ENCODE measurements around the gene EGF.

The EGF gene

GRCh38 chr4:109959195-109959594 lies 46.5 kb downstream of the EGF start:
- no peak for DNase-seq (ENCODE audit: low read depth)

- no peak for DNase-seq (ENCODE audit: low read depth)
These were observed 49.7 kb downstream of the EGF start for GRCh38 chr4:109962401-109962800.

- DNase-seq (ENCODE audit: low read depth), result no peak
These were observed 54.3 kb downstream of the EGF start for GRCh38 chr4:109966891-109967481.

GRCh38 chr4:109967798-109968520 lies 55.3 kb downstream of the EGF start:
- DNase-seq (ENCODE audit: low read depth), result no peak

GRCh38 chr4:109969087-109969486 lies 56.4 kb downstream of the EGF start:
- DNase-seq (ENCODE audit: low read depth), result no peak

- DNase-seq (ENCODE audit: low read depth), result no peak
These were observed 57.2 kb downstream of the EGF start for GRCh38 chr4:109969919-109970318.

- no peak for DNase-seq (ENCODE audit: low read depth)
These were observed 60.3 kb downstream of the EGF start for GRCh38 chr4:109972786-109973528.

GRCh38 chr4:109973529-109973905 lies 60.8 kb downstream of the EGF start:
- no peak for DNase-seq (ENCODE audit: low read depth)

GRCh38 chr4:109976189-109976588 lies 63.5 kb downstream of the EGF start:
- DNase-seq (ENCODE audit: low read depth), result no peak

- DNase-seq (ENCODE audit: low read depth), result no peak
These were observed 65.3 kb downstream of the EGF start for GRCh38 chr4:109977854-109978501.

GRCh38 chr4:109978704-109979454 lies 66.2 kb downstream of the EGF start:
- no peak for DNase-seq (ENCODE audit: low read depth)

- DNase-seq (ENCODE audit: low read depth), result no peak
These were observed 67.4 kb downstream of the EGF start for GRCh38 chr4:109979920-109980717.

GRCh38 chr4:109981936-109982335 lies 69.3 kb downstream of the EGF start:
- DNase-seq (ENCODE audit: low read depth), result no peak

GRCh38 chr4:109982521-109982920 lies 69.8 kb downstream of the EGF start:
- DNase-seq (ENCODE audit: low read depth), result no peak

- DNase-seq (ENCODE audit: low read depth), result no peak
These were observed 73.6 kb downstream of the EGF start for GRCh38 chr4:109985993-109986974.

GRCh38 chr4:109989044-109989443 lies 76.4 kb downstream of the EGF start:
- no peak for DNase-seq (ENCODE audit: low read depth)

- no peak for DNase-seq (ENCODE audit: low read depth)
These were observed 76.9 kb downstream of the EGF start for GRCh38 chr4:109989618-109990017.

GRCh38 chr4:109990261-109991257 lies 77.9 kb downstream of the EGF start:
- no peak for DNase-seq (ENCODE audit: low read depth)

GRCh38 chr4:109993116-109993515 lies 80.4 kb downstream of the EGF start:
- DNase-seq (ENCODE audit: low read depth), result no peak

All from activated gamma-delta T cell treated with anti-CD3 and anti-CD28 coated beads, Interleukin-2, amount 50 U/mL, for 16 hours (primary cell).